Measurements from ENCODE around the gene ETHE1.

ETHE1 gene

GRCh38 chr19:43501661-43502418 lies 25.2 kb downstream of the ETHE1 start:
- DNase-seq (ENCODE audit: low spot score): no peak
- H3K27me3 ChIP-seq (ENCODE audit: insufficient read depth, poor library complexity, severe bottlenecking): no peaks in the 10 kb centered on the region
- no peak overlapping the region for H3K4me3 ChIP-seq (ENCODE audit: severe bottlenecking)
- no peaks in the 10 kb centered on the region for H3K9me3 ChIP-seq (ENCODE audit: severe bottlenecking)
- TF ChIP-seq CTCF (IDR thresholded peaks at IDR 0.05; ENCODE audit: poor library complexity, severe bottlenecking): no peak
- H3K4me1 ChIP-seq (ENCODE audit: insufficient read depth, poor library complexity, severe bottlenecking): no peaks in the 10 kb centered on the region
- H3K36me3 ChIP-seq (ENCODE audit: low read depth): peaks cover 9% of the 10 kb centered on the region
- ATAC-seq (ENCODE audit: low read depth): no peak
- no peak overlapping the region for H3K27ac ChIP-seq (ENCODE audit: poor library complexity, severe bottlenecking)

GRCh38 chr19:43499042-43499441 lies 28.0 kb downstream of the ETHE1 start:
- Histone ChIP-seq H3K4me1 (ENCODE audit: insufficient read depth, poor library complexity, severe bottlenecking) (no peaks in the 10 kb centered on the region), H3K9me3 (ENCODE audit: severe bottlenecking) (no peaks in the 10 kb centered on the region), H3K4me3 (ENCODE audit: severe bottlenecking) (no peak overlapping the region), H3K27ac (ENCODE audit: poor library complexity, severe bottlenecking) (no peak overlapping the region), H3K36me3 (ENCODE audit: low read depth) (peaks cover 7% of the 10 kb centered on the region; the same call in 1 of the 2 replicates), H3K27me3 (ENCODE audit: insufficient read depth, poor library complexity, severe bottlenecking) (no peaks in the 10 kb centered on the region)
- DNase-seq (ENCODE audit: low spot score): no peak
- no peak for ATAC-seq (ENCODE audit: low read depth)
- no peak for TF ChIP-seq CTCF (IDR thresholded peaks at IDR 0.05; ENCODE audit: poor library complexity, severe bottlenecking)

- Histone ChIP-seq H3K4me1 (ENCODE audit: insufficient read depth, poor library complexity, severe bottlenecking) (no peaks in the 10 kb centered on the region), H3K27ac (ENCODE audit: poor library complexity, severe bottlenecking) (no peak overlapping the region), H3K9me3 (ENCODE audit: severe bottlenecking) (no peaks in the 10 kb centered on the region), H3K36me3 (ENCODE audit: low read depth) (peaks cover 7% of the 10 kb centered on the region; the same call in 1 of the 2 replicates), H3K4me3 (ENCODE audit: severe bottlenecking) (no peak overlapping the region), H3K27me3 (ENCODE audit: insufficient read depth, poor library complexity, severe bottlenecking) (no peaks in the 10 kb centered on the region)
- no peak for DNase-seq (ENCODE audit: low spot score)
- TF ChIP-seq CTCF (IDR thresholded peaks at IDR 0.05; ENCODE audit: poor library complexity, severe bottlenecking): no peak
- ATAC-seq (ENCODE audit: low read depth): no peak
Observed at GRCh38 chr19:43498233-43498842, 28.7 kb downstream of the ETHE1 start.

GRCh38 chr19:43496960-43497359 lies 30.0 kb downstream of the ETHE1 start:
- no peaks in the 10 kb centered on the region for H3K27me3 ChIP-seq (ENCODE audit: insufficient read depth, poor library complexity, severe bottlenecking)
- H3K4me1 ChIP-seq (ENCODE audit: insufficient read depth, poor library complexity, severe bottlenecking): no peaks in the 10 kb centered on the region
- ATAC-seq (ENCODE audit: low read depth): no peak
- H3K36me3 ChIP-seq (ENCODE audit: low read depth): peaks cover 7% of the 10 kb centered on the region; the same call in 1 of the 2 replicates
- no peak for DNase-seq (ENCODE audit: low spot score)
- H3K27ac ChIP-seq (ENCODE audit: poor library complexity, severe bottlenecking): no peak overlapping the region
- H3K4me3 ChIP-seq (ENCODE audit: severe bottlenecking): no peak overlapping the region
- no peak for TF ChIP-seq CTCF (IDR thresholded peaks at IDR 0.05; ENCODE audit: poor library complexity, severe bottlenecking)
- no peaks in the 10 kb centered on the region for H3K9me3 ChIP-seq (ENCODE audit: severe bottlenecking)

GRCh38 chr19:43495082-43495481 lies 31.9 kb downstream of the ETHE1 start:
- ATAC-seq (ENCODE audit: low read depth) (no peak), DNase-seq (ENCODE audit: low spot score) (no peak)
- no peaks in the 10 kb centered on the region for H3K4me1 ChIP-seq (ENCODE audit: insufficient read depth, poor library complexity, severe bottlenecking)
- TF ChIP-seq CTCF (IDR thresholded peaks at IDR 0.05; ENCODE audit: poor library complexity, severe bottlenecking): no peak
- H3K36me3 ChIP-seq (ENCODE audit: low read depth): 0 out of 2 replicates have a peak, but pooled peaks cover 3% of the 10 kb centered on the region
- no peaks in the 10 kb centered on the region for H3K9me3 ChIP-seq (ENCODE audit: severe bottlenecking)
- no peak overlapping the region for H3K4me3 ChIP-seq (ENCODE audit: severe bottlenecking)
- no peak overlapping the region for H3K27ac ChIP-seq (ENCODE audit: poor library complexity, severe bottlenecking)
- no peaks in the 10 kb centered on the region for H3K27me3 ChIP-seq (ENCODE audit: insufficient read depth, poor library complexity, severe bottlenecking)

Measured in RWPE2 (cell line).